ENCODE data around the gene PPM1J. TPM values are rescaled to one million over a fixed set of nuclear protein-coding genes. Genes with fewer than 3 reads are reported as not detected.
A peak's percentile ranks its signal among the peaks of the same experiment; 100 is the strongest.

PPM1J gene
- total RNA-seq, 2 donors from 2014 or later = 5.5 to 7.9 TPM

DNA sequence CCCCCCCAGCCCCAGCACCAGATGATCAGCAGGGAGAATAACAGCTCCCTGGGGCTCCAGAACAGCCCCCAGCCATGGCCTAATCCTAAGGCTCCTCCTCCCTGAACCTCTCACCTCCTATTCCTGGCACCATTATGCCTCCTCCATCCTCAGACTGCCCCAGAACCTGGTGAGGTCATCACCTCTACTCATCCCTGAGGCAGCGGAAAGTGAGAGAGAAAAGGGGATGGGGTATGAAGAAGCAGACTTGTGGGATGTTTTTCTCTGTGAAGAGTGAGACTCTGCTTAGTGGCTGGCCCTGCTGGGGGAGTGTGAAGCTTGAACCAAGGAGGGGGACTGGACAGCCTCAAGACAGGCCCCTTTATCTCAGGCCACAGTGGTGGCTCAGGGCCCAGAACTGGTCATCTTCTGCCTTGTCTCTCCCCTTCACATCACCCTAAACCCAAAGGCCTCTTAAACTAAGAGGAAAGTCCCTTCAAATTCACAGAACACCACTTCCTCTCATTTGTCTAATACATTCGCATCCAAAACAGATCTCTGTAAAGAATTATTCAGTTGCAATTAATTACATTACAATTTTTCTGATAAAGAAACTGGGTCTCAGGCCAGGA is 2.2 kb upstream of the PPM1J start:
- Histone ChIP-seq H3K27ac (no peak overlapping the region), H3K27me3 (no peaks in the 10 kb centered on the region), H3K4me1 (peaks cover 0 to 31% of the 10 kb centered on the region in 2 donors), H3K36me3 (no peaks in the 10 kb centered on the region), H3K9me3 (no peaks in the 10 kb centered on the region), H3K4me3 (no peak overlapping the region)
- no peak for DNase-seq (ENCODE audit: low spot score)
- TF ChIP-seq, protein P1, sequence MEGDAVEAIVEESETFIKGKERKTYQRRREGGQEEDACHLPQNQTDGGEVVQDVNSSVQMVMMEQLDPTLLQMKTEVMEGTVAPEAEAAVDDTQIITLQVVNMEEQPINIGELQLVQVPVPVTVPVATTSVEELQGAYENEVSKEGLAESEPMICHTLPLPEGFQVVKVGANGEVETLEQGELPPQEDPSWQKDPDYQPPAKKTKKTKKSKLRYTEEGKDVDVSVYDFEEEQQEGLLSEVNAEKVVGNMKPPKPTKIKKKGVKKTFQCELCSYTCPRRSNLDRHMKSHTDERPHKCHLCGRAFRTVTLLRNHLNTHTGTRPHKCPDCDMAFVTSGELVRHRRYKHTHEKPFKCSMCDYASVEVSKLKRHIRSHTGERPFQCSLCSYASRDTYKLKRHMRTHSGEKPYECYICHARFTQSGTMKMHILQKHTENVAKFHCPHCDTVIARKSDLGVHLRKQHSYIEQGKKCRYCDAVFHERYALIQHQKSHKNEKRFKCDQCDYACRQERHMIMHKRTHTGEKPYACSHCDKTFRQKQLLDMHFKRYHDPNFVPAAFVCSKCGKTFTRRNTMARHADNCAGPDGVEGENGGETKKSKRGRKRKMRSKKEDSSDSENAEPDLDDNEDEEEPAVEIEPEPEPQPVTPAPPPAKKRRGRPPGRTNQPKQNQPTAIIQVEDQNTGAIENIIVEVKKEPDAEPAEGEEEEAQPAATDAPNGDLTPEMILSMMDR (IDR thresholded peaks at IDR 0.05) = no peak

DNA sequence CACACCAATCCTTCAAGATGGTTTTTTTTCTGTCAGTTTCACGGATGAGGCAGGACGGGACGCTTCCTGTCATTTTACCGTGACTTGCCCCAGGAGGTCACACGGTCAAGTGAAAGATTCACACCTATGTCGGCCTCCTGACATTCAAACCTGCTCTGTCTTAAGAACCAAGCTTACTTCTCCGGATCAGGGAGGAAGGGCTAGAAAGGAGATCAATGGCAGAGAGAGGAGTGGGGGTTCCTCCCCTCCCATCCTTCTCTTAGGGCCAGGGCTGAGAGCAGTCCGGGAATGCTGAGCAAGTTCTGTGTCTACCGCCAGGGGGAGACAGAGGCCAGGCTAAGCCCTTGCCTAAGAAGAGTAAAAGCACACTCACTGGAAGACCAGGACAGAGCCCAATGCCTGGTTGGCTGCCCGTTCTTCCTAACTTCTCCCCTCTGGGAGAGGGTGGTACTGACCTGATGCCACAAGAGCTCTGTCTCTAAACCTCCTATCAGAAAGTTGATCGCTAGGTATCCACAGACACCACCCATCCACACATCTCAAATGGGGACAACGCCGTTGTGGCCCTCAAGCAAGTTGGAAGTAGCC is 1.1 kb upstream of the PPM1J start:
- no peaks in the 10 kb centered on the region for H3K36me3 ChIP-seq
- H3K27ac ChIP-seq = peak overlapping the region; percentile 75 to 82
- no peaks in the 10 kb centered on the region for H3K9me3 ChIP-seq
- DNase-seq (ENCODE audit: low spot score) = peak; percentile 90
- TF ChIP-seq, protein P1 (IDR thresholded peaks at IDR 0.05) = peak; percentile 86 to 93
- no peaks in the 10 kb centered on the region for H3K27me3 ChIP-seq
- H3K4me1 ChIP-seq = peaks cover 0 to 28% of the 10 kb centered on the region in 2 donors
- H3K4me3 ChIP-seq = peak overlapping the region; percentile 53 to 71

GRCh38 chr1:112714313-112715263 is 544 bp downstream of the PPM1J start:
- Histone ChIP-seq H3K36me3 (no peaks in the 10 kb centered on the region), H3K27ac (peak overlapping the region; percentile 75 to 82), H3K27me3 (no peaks in the 10 kb centered on the region), H3K4me1 (peaks cover 0 to 28% of the 10 kb centered on the region in 2 donors), H3K4me3 (peak overlapping the region; percentile 53 to 71), H3K9me3 (no peaks in the 10 kb centered on the region)
- DNase-seq (ENCODE audit: low spot score) = no peak
- TF ChIP-seq, protein P1 (IDR thresholded peaks at IDR 0.05) = no peak

- DNase-seq (ENCODE audit: low spot score) = no peak
- Histone ChIP-seq H3K4me3 (peak overlapping the region; percentile 53 to 71), H3K36me3 (no peaks in the 10 kb centered on the region)
These were observed 1.4 kb downstream of the PPM1J start for GRCh38 chr1:112713466-112714312.

More at GRCh38 chr1:112713466-112714312, 1.4 kb downstream of the PPM1J start:
- Histone ChIP-seq H3K4me1 (peaks cover 0 to 24% of the 10 kb centered on the region in 2 donors), H3K27ac (peak overlapping the region; percentile 75 to 82), H3K9me3 (no peaks in the 10 kb centered on the region), H3K27me3 (no peaks in the 10 kb centered on the region)
- TF ChIP-seq, protein P1 (IDR thresholded peaks at IDR 0.05) = no peak
